Stomach (tissue), 4 donors: ENCODE measurements around the gene WLS.

Source experiments
- EP300 ChIP-seq: sonication (generic); formaldehyde crosslinking; IDR thresholded peaks from one replicate; pipeline ENCODE4 v1.6.1; 2017; ENCODE audit warnings: antibody characterized with exemption
- POLR2A ChIP-seq, 4 donors: fragments of 450-650 bp; IDR thresholded peaks; one replicate each; pipeline ENCODE4 v1.6.1; 2016; ENCODE audit warnings: antibody characterized with exemption in 4 of 4, control low read depth in 2 of 4, mild to moderate bottlenecking in 1 of 4, moderate library complexity in 1 of 4

DNA sequence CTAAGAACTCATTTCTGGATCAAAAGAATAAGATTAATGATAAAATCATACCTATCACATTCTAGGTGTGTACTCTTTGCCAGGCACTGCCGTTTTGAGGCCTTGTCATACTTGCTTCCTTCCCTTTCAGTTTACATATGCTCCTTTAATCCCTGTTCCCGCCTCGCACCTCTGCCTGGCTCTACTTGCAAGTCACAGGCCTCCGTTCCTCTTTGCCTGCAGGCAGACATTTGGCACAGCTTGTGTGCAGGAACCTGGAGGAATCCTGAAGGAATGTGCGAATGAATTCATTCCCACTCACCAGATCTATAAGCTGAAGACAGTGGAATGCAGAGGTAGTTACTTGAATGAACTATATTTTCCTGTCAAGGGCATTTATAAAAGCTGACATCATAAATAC, 13.8 kb downstream of the WLS start:
- TF ChIP-seq EP300: no peak
- no peak for TF ChIP-seq POLR2A (IDR thresholded peaks at IDR 0.05)
